ENCODE measurements around the gene SPATS2. TPM values are rescaled to one million over a fixed set of nuclear protein-coding genes. Genes with fewer than 3 reads are reported as not detected.

Gene SPATS2
- total RNA-seq, 1 donor from 2014 or later = 5.9 TPM

GRCh38 chr12:49556391-49557186 lies 189.3 kb downstream of the SPATS2 start:
- Histone ChIP-seq H3K4me3 (no peak overlapping the region), H3K9me3 (replicated peaks) (no peaks in the 10 kb centered on the region), H3K4me1 (peaks cover 35% of the 10 kb centered on the region), H3K27me3 (ENCODE audit: low read depth) (no peaks in the 10 kb centered on the region), H3K36me3 (peaks cover 59% of the 10 kb centered on the region), H3K27ac (replicated peaks) (peak overlapping the region; percentile 38)
- no peak for TF ChIP-seq CTCF (IDR thresholded peaks at IDR 0.05; ENCODE audit: borderline replicate concordance)
- intact Hi-C loops (cut with micrococcal nuclease) = no loop called here
- DNase-seq = no peak

- no peak for DNase-seq
- Histone ChIP-seq H3K4me3 (no peak overlapping the region), H3K9me3 (replicated peaks) (no peaks in the 10 kb centered on the region), H3K36me3 (peaks cover 67% of the 10 kb centered on the region), H3K27me3 (ENCODE audit: low read depth) (no peaks in the 10 kb centered on the region), H3K27ac (replicated peaks) (peak overlapping the region; percentile 33), H3K4me1 (peaks cover 27% of the 10 kb centered on the region)
- no peak for TF ChIP-seq CTCF (IDR thresholded peaks at IDR 0.05; ENCODE audit: borderline replicate concordance)
- intact Hi-C loops (cut with micrococcal nuclease) = no loop called here
Observed at GRCh38 chr12:49557187-49557916, 190.1 kb downstream of the SPATS2 start.

- no peaks in the 10 kb centered on the region for H3K27me3 ChIP-seq (ENCODE audit: low read depth)
- peaks cover 24% of the 10 kb centered on the region for H3K4me1 ChIP-seq
- TF ChIP-seq CTCF (IDR thresholded peaks at IDR 0.05; ENCODE audit: borderline replicate concordance) = peak; percentile 46
- no peak for DNase-seq
- H3K9me3 ChIP-seq (replicated peaks) = no peaks in the 10 kb centered on the region
- H3K36me3 ChIP-seq = peaks cover 72% of the 10 kb centered on the region
- peak overlapping the region; percentile 33 for H3K27ac ChIP-seq (replicated peaks)
- no peak overlapping the region for H3K4me3 ChIP-seq
- intact Hi-C loops (cut with micrococcal nuclease) = no loop called here
Observed at GRCh38 chr12:49557917-49558215, 190.6 kb downstream of the SPATS2 start.

- no peak for DNase-seq
Observed at GRCh38 chr12:49558526-49558925, 191.3 kb downstream of the SPATS2 start.

More at GRCh38 chr12:49558526-49558925, 191.3 kb downstream of the SPATS2 start:
- Histone ChIP-seq H3K4me1 (peaks cover 26% of the 10 kb centered on the region), H3K36me3 (peaks cover 78% of the 10 kb centered on the region), H3K9me3 (replicated peaks) (no peaks in the 10 kb centered on the region), H3K4me3 (no peak overlapping the region), H3K27me3 (ENCODE audit: low read depth) (no peaks in the 10 kb centered on the region), H3K27ac (replicated peaks) (peak overlapping the region; percentile 33)
- intact Hi-C loops (cut with micrococcal nuclease) = no loop called here
- no peak for TF ChIP-seq CTCF (IDR thresholded peaks at IDR 0.05; ENCODE audit: borderline replicate concordance)
